GM18505 (cell line): ENCODE results near the gene HMGXB4.
A peak's percentile ranks its signal among the peaks of the same experiment; 100 is the strongest.

Source experiments
- ATAC-seq: cut with Tn5 transposase; IDR thresholded peaks from one replicate; pipeline ENCODE4 v1.9.1; 2021; ENCODE audit not compliant: unreplicated experiment
- POLR2A ChIP-seq: IDR thresholded peaks from 4 replicates; pipeline ENCODE4 v1.6.1; 2011; ENCODE audit warnings: borderline replicate concordance; ENCODE audit not compliant: insufficient read depth, insufficient read length; ENCODE audit errors: extremely low read depth

Gene HMGXB4

GRCh38 chr22:35276019-35276418, 18.7 kb downstream of the HMGXB4 start:
- no peak for TF ChIP-seq POLR2A
- ATAC-seq = no peak

GRCh38 chr22:35288116-35288515, 30.8 kb downstream of the HMGXB4 start:
- no peak for TF ChIP-seq POLR2A
- no peak for ATAC-seq

- TF ChIP-seq POLR2A = no peak
- ATAC-seq = no peak
Measured at GRCh38 chr22:35292786-35293185, 35.5 kb downstream of the HMGXB4 start.

GRCh38 chr22:35296051-35296450, 38.8 kb downstream of the HMGXB4 start:
- no peak for ATAC-seq
- TF ChIP-seq POLR2A = no peak

DNA sequence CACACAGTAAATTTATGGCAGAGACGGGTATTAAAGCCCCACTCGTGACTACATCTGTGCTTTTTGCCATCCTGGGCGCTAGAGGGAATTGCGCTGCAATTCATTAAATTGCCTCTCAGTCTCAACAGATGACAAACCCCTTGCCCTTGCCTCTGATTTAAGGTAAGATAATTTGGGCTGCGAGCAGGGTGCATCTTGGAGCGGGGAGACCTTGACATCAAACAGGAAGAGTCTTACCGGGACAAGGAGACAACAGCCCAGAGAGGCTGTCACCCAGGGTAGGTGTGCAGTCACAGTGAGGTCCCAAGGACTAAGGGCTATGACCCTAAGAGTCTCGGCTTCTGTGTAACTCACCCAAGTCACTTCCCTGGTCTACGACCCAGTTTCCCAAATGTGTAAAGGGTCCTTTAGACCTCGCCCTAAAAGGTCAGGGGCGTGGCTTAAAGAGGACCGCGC, 42.0 kb downstream of the HMGXB4 start:
- ATAC-seq = peak; percentile 15
- TF ChIP-seq POLR2A = no peak

DNA sequence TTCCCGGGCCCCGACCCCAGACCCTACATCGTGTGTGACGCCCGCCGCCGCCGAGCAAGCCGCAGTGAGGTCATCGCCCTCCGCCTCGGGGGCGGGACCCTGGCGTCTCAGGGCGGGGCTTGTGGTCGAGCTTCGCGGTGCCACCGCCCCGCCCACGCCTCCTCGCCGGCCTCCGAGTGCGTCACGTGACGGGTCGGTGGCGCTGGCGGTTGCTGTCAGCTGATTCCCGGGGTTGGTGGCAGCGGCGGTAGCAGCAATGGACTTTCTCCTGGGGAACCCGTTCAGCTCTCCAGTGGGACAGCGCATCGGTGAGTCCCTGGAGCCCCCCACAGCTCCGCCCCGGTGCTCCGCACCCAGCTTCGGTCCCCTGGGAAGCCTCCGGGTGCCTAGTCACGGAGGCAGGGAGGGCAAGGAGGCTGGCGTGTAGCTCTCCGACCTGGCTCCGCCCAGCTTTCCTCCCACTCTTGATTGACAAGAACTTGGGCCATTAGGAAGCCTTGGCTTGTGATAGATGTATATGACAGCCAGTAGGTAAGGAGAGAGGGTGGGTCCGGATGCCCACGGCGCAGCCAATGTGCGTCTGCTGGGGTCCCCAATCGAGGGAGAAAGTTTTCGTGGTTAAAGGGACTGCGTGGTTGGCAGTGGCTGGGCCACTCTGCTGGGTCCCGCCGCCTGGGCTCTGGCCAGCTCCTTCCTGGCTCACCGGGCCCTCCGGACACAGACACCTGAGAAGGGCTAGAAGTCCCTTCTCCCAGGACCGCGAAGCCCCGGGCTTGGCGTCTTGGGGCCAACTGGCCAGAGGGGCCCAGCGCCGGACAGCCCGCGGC, 42.6 kb downstream of the HMGXB4 start, which contains the start of gene TOM1:
TSS of gene TOM1 (plus strand) at position 222 of the 827 bp plus-strand sequence. CDS start at position 257, 35 bp downstream.
- TF ChIP-seq POLR2A = peak; percentile 66
- ATAC-seq = peak; percentile 90

DNA sequence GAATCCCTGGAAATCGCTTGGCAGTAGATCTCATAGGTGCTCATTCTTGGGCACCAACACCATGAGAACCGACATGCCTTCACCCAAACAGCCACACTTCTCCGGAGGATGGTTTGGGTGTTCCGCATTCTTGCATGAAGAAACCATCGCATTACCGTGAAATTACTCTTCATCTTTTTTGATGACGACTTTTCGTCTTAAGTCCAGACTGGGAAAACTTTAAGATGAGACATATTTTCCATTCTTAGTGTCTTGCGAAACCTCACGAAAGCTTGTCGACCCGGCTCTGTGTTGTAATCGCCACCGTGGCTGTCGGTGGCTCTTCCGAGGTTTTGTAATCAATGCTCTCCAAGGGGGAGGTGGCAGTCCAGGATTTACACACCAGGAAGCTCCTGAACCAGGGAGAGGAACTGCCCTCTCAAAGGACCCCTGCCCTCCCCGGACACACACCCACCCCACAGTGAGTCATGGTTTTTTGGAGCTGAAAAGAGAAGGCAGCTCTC, 44.1 kb downstream of the HMGXB4 start:
- no peak for ATAC-seq
- TF ChIP-seq POLR2A = no peak

DNA sequence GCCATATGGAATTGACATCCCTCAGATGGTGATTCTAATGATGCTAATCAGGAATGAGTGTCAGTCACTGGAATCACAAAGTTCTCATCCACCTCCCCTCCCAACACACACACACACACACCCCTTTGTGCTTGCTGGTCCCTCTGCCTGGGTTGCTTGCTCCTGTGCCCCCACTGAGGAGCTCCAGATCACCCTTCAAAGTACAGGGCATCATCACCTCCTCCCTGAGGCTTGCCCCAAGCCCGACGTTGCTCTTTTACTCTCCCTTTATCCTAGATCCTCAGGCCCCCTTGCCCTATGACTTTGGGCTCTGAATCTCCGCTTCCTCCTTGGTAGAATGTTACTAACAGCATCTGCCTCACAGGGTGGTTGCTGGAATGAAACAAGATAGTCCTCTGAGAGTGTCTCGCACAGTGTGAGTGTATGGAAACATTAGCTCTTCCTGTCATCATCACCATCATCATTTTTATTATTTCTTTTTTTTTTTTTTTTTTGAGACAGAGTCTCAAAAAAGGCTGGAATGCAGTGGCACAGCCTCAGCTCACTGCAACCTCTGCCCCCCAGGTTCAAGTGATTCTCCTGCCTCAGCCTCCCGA, 45.8 kb downstream of the HMGXB4 start:
- no peak for TF ChIP-seq POLR2A
- no peak for ATAC-seq

- no peak for ATAC-seq
Measured at GRCh38 chr22:35305525-35306070, 48.3 kb downstream of the HMGXB4 start.

DNA sequence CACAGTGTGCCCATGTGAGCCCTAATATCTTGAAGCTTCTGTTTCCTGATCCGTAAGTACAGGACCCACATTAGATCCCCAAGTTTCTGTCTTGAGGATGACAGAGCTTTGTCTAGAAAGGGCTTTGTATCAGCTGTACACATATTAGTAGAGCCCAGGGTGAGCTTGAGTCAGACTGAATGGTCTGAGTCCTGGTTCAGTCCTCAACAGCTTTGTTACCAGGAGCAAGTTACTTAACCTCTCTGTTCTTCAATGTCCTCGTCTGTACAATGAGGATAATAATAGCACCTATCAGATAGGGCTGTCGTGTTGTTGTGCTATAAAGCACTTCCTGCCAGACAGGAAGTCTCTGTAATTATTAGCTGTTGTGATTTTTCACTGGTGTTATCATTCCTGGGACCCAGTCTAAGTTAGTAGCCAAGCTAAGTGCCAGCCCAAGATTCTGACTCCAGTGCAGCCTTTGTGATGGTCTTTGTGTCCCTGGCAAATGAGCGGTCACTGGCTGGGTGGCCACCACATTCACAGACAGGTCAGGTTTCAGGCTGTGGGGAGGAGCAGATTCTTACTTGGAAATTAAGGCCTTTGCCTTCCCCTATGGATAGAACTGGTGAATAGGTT, 49.2 kb downstream of the HMGXB4 start:
- no peak for ATAC-seq
- no peak for TF ChIP-seq POLR2A

More at GRCh38 chr22:35305525-35306070, 48.3 kb downstream of the HMGXB4 start:
- TF ChIP-seq POLR2A = no peak

DNA sequence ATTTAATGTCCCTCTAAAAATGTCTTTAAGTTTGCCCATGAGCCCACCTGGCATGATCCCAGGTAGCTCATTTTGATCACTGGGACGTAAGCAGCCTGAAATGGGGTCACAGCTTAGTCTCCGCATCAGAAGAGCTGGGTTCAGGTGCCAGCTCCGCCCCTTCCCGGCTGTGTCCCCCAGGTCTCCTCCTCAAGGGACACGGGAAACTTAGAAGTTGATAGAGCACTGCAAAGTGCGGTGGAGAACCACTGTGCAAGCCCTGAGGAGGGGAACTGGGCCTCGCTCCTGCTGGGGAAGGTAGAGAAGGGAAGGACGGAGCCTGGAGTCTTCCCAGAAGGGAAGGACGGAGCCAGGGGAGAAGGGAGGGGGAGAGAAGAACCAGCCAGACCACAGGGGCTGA, 50.1 kb downstream of the HMGXB4 start:
- ATAC-seq = no peak

GRCh38 chr22:35307892-35308291, 50.6 kb downstream of the HMGXB4 start:
- no peak for ATAC-seq
- TF ChIP-seq POLR2A = no peak

More for the DNA sequence above, 50.1 kb downstream of the HMGXB4 start:
- no peak for TF ChIP-seq POLR2A

- peak; percentile 43 for ATAC-seq
- TF ChIP-seq POLR2A = no peak
Measured at GRCh38 chr22:35308480-35309021, 51.3 kb downstream of the HMGXB4 start.
